Measurements from ENCODE around the gene KRTAP9-2. TPM values are rescaled to one million over a fixed set of nuclear protein-coding genes. Genes with fewer than 3 reads are reported as not detected.

Gene KRTAP9-2
- total and polyA plus RNA-seq, 2 donors (not counting 3 experiments of a cell fraction or from before 2014, with no cell fraction given): not detected

- H3K36me3 ChIP-seq (ENCODE audit: control insufficient read depth in 2 of 2, extremely low read depth in 1 of 2, insufficient read depth in 2 of 2, low read length in 2 of 2): no peaks in the 10 kb centered on the region
- CTCF ChIA-PET: no interaction called here
- POLR2A ChIA-PET: no interaction called here
- no peak overlapping the region for H3K4me2 ChIP-seq (ENCODE audit: insufficient read depth, low read length)
- H3K9me3 ChIP-seq (replicated peaks; ENCODE audit: control insufficient read depth, insufficient read depth, low read length): no peaks in the 10 kb centered on the region
- H4K20me1 ChIP-seq (replicated peaks; ENCODE audit: control insufficient read depth, extremely low read depth, insufficient read depth, low read length): no peaks in the 10 kb centered on the region
- H3K9ac ChIP-seq (replicated peaks; ENCODE audit: extremely low read depth, insufficient read depth, low read length): no peak overlapping the region
- dilution Hi-C loops (cut with MboI; ENCODE audit: extremely low pct_ligation_motif_present, low sequenced_read_pairs): no loop called here
- H3K4me1 ChIP-seq (ENCODE audit: control insufficient read depth, extremely low read depth, insufficient read depth, low read length): no peaks in the 10 kb centered on the region
- H3K79me2 ChIP-seq (ENCODE audit: control insufficient read depth, insufficient read depth, low read length): no peaks in the 10 kb centered on the region
- no peak overlapping the region for H3K4me3 ChIP-seq (replicated peaks in 1 of 3; ENCODE audit: insufficient read depth in 1 of 3, low read depth in 1 of 3, low read length in 3 of 3)
- H3K27ac ChIP-seq (ENCODE audit: insufficient read depth, low read depth, low read length): no peak overlapping the region
- H2AFZ ChIP-seq (ENCODE audit: low read depth, low read length): no peak overlapping the region
- FAIRE-seq (no peak), DNase-seq (ENCODE audit: low read depth, low spot score) (no peak)
- BruUV-seq (replicated peaks): no TSS peak
- no peaks in the 10 kb centered on the region for H3K9me1 ChIP-seq (replicated peaks; ENCODE audit: control insufficient read depth, extremely low read depth, insufficient read depth, low read length)
- no peaks in the 10 kb centered on the region for H3K27me3 ChIP-seq (ENCODE audit: control insufficient read depth in 2 of 2, insufficient read depth in 2 of 2, low read length in 2 of 2)
- TF ChIP-seq POLR2AphosphoS5 (IDR thresholded peaks at IDR 0.05; ENCODE audit: insufficient read depth, low read depth, low read length) (no peak), CTCF (IDR thresholded peaks at IDR 0.05; ENCODE audit: extremely low read depth in 1 of 2, insufficient read depth in 1 of 2, low read depth in 1 of 2, low read length in 2 of 2) (no peak), POLR2A (IDR thresholded peaks at IDR 0.05; ENCODE audit: low read depth, low read length) (no peak), FOS (IDR thresholded peaks at IDR 0.05; ENCODE audit: borderline replicate concordance, insufficient read depth, low read length) (no peak), MAX (IDR thresholded peaks at IDR 0.05; ENCODE audit: insufficient read depth, insufficient read length) (no peak), JUN (IDR thresholded peaks at IDR 0.05; ENCODE audit: borderline replicate concordance, insufficient read depth, insufficient read length, low read depth) (no peak), MYC (IDR thresholded peaks at IDR 0.05; ENCODE audit: low read depth, low read length) (no peak), EZH2 (IDR thresholded peaks at IDR 0.05; ENCODE audit: borderline replicate concordance, low read depth, low read length, severe bottlenecking) (no peak), GATA2 (IDR thresholded peaks at IDR 0.05; ENCODE audit: insufficient read depth, insufficient read length, low read depth, low read length) (no peak)
- intact Hi-C loops (cut with micrococcal nuclease): no loop called here
Measured at GRCh38 chr17:41190328-41190727, 36.1 kb upstream of the KRTAP9-2 start.
